ENCODE results near the gene SCYGR6. TPM values are rescaled to one million over a fixed set of nuclear protein-coding genes. Genes with fewer than 3 reads are reported as not detected.

SCYGR6 gene
- total RNA-seq, 2 donors from 2014 or later, result not detected

- Mint-ChIP-seq H3K36me3 (no peaks in the 10 kb centered on the region), H3K9me3 (no peaks in the 10 kb centered on the region), H3K27ac (no peak overlapping the region)
- no peak for ATAC-seq
- no peak for DNase-seq (ENCODE audit: low spot score in 2 of 2)
Measured at GRCh38 chr2:227720680-227721079, 3.9 kb downstream of the SCYGR6 start.

GRCh38 chr2:227719641-227720040, 4.9 kb downstream of the SCYGR6 start:
- ATAC-seq, result no peak
- Mint-ChIP-seq H3K27ac (no peak overlapping the region), H3K36me3 (no peaks in the 10 kb centered on the region), H3K9me3 (no peaks in the 10 kb centered on the region)
- DNase-seq (ENCODE audit: low spot score in 2 of 2), result no peak

- Mint-ChIP-seq H3K27ac (no peak within 1 kb of the TSS), H3K9me3 (no peaks in the 10 kb centered on the region), H3K36me3 (no peaks in the 10 kb centered on the region)
- DNase-seq (ENCODE audit: low spot score in 2 of 2) (peak in 1 of 2 donors; percentile 29), ATAC-seq (no peak)
Measured at GRCh38 chr2:227717687-227718567, 6.6 kb downstream of the SCYGR6 start, which contains the start of gene SLC19A3. TSS of gene SLC19A3 (minus strand) at chr2:227718028. CDS start at chr2:227702318, 15,710 bp downstream.

GRCh38 chr2:227716501-227716900, 8.1 kb downstream of the SCYGR6 start:
- H3K27ac Mint-ChIP-seq, result no peak overlapping the region
- no peak for ATAC-seq
- no peak for DNase-seq (ENCODE audit: low spot score in 2 of 2)
- no peaks in the 10 kb centered on the region for H3K9me3 Mint-ChIP-seq
- H3K36me3 Mint-ChIP-seq, result no peaks in the 10 kb centered on the region

- DNase-seq (ENCODE audit: low spot score in 2 of 2), result no peak
- no peaks in the 10 kb centered on the region for H3K9me3 Mint-ChIP-seq
Measured at GRCh38 chr2:227713291-227713690, 11.3 kb downstream of the SCYGR6 start.

GRCh38 chr2:227710986-227711385, 13.6 kb downstream of the SCYGR6 start:
- no peak overlapping the region for H3K27ac Mint-ChIP-seq
- DNase-seq (ENCODE audit: low spot score in 2 of 2) (no peak), ATAC-seq (no peak)
- H3K9me3 Mint-ChIP-seq, result no peaks in the 10 kb centered on the region
- no peaks in the 10 kb centered on the region for H3K36me3 Mint-ChIP-seq

More at GRCh38 chr2:227713291-227713690, 11.3 kb downstream of the SCYGR6 start:
- Mint-ChIP-seq H3K36me3 (no peaks in the 10 kb centered on the region), H3K27ac (no peak overlapping the region)
- no peak for ATAC-seq

GRCh38 chr2:227707390-227707789, 17.2 kb downstream of the SCYGR6 start:
- no peak for ATAC-seq
- no peaks in the 10 kb centered on the region for H3K36me3 Mint-ChIP-seq
- DNase-seq (ENCODE audit: low spot score in 2 of 2), result no peak

GRCh38 chr2:227706859-227707258, 17.7 kb downstream of the SCYGR6 start:
- H3K36me3 Mint-ChIP-seq, result no peaks in the 10 kb centered on the region
- no peaks in the 10 kb centered on the region for H3K9me3 Mint-ChIP-seq
- H3K27ac Mint-ChIP-seq, result no peak overlapping the region
- ATAC-seq, result no peak
- no peak for DNase-seq (ENCODE audit: low spot score in 2 of 2)

More at GRCh38 chr2:227707390-227707789, 17.2 kb downstream of the SCYGR6 start:
- Mint-ChIP-seq H3K9me3 (no peaks in the 10 kb centered on the region), H3K27ac (no peak overlapping the region)

GRCh38 chr2:227703961-227704360, 20.6 kb downstream of the SCYGR6 start:
- H3K27ac Mint-ChIP-seq, result no peak overlapping the region
- no peaks in the 10 kb centered on the region for H3K9me3 Mint-ChIP-seq
- H3K36me3 Mint-ChIP-seq, result no peaks in the 10 kb centered on the region
- ATAC-seq (no peak), DNase-seq (ENCODE audit: low spot score in 2 of 2) (no peak)

GRCh38 chr2:227703280-227703732, 21.3 kb downstream of the SCYGR6 start:
- Mint-ChIP-seq H3K9me3 (no peaks in the 10 kb centered on the region), H3K27ac (no peak overlapping the region), H3K36me3 (no peaks in the 10 kb centered on the region)
- DNase-seq (ENCODE audit: low spot score in 2 of 2) (no peak), ATAC-seq (no peak)

- Mint-ChIP-seq H3K9me3 (no peaks in the 10 kb centered on the region), H3K27ac (no peak overlapping the region), H3K36me3 (no peaks in the 10 kb centered on the region)
- DNase-seq (ENCODE audit: low spot score in 2 of 2) (no peak), ATAC-seq (no peak)
Measured at GRCh38 chr2:227701556-227701955, 23.0 kb downstream of the SCYGR6 start.

GRCh38 chr2:227696990-227697679, 27.4 kb downstream of the SCYGR6 start:
- ATAC-seq, result no peak
- no peak overlapping the region for H3K27ac Mint-ChIP-seq
- no peaks in the 10 kb centered on the region for H3K9me3 Mint-ChIP-seq
- H3K36me3 Mint-ChIP-seq, result no peaks in the 10 kb centered on the region
- DNase-seq (ENCODE audit: low spot score in 2 of 2), result no peak

GRCh38 chr2:227687189-227687588, 37.4 kb downstream of the SCYGR6 start:
- no peak for ATAC-seq

GRCh38 chr2:227684258-227684657, 40.3 kb downstream of the SCYGR6 start:
- ATAC-seq (no peak), DNase-seq (ENCODE audit: low spot score in 2 of 2) (no peak)
- no peaks in the 10 kb centered on the region for H3K36me3 Mint-ChIP-seq
- no peaks in the 10 kb centered on the region for H3K9me3 Mint-ChIP-seq
- H3K27ac Mint-ChIP-seq, result no peak overlapping the region

More at GRCh38 chr2:227687189-227687588, 37.4 kb downstream of the SCYGR6 start:
- H3K9me3 Mint-ChIP-seq, result no peaks in the 10 kb centered on the region
- H3K27ac Mint-ChIP-seq, result no peak overlapping the region
- no peaks in the 10 kb centered on the region for H3K36me3 Mint-ChIP-seq
- DNase-seq (ENCODE audit: low spot score in 2 of 2), result no peak

GRCh38 chr2:227677928-227678327, 46.6 kb downstream of the SCYGR6 start:
- Mint-ChIP-seq H3K9me3 (no peaks in the 10 kb centered on the region), H3K27ac (no peak overlapping the region), H3K36me3 (no peaks in the 10 kb centered on the region)
- no peak for ATAC-seq
- no peak for DNase-seq (ENCODE audit: low spot score in 2 of 2)

- Mint-ChIP-seq H3K27ac (no peak overlapping the region), H3K9me3 (no peaks in the 10 kb centered on the region), H3K36me3 (no peaks in the 10 kb centered on the region)
- ATAC-seq (no peak), DNase-seq (ENCODE audit: low spot score in 2 of 2) (no peak)
Measured at GRCh38 chr2:227674485-227674884, 50.1 kb downstream of the SCYGR6 start.

All from activated naive CD4-positive, alpha-beta T cell treated with anti-CD3 and anti-CD28 coated beads, Interleukin-2, amount 50 U/mL, for 72 hours (primary cell).